ENCODE data around the gene FGF3. TPM values are rescaled to one million over a fixed set of nuclear protein-coding genes. Genes with fewer than 3 reads are reported as not detected.

FGF3 gene
- total RNA-seq, 2 experiments from 2014 or later = not detected

DNA sequence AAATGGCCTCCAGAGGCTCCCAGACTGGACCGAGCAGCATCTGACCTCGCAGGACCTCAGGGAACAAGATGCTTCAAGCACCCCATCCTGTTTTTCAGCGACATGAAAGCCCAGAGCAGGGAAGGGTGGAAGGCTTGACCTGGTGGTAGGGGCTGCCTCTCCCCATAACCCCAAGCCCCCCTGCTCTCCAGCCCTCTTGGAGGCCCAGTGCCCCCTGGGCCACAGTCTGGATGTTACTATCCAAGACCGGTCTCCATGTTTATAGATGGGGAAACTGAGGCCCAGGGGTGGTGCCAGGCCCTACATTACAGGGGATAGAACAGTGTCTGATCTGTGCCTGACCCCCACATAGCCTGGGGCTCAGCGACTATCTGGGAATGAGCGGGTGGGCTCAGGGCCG lies 7.0 kb downstream of the FGF3 start:
- H3K27ac ChIP-seq (ENCODE audit: low read depth in 1 of 2, low read length in 2 of 2) = no peak overlapping the region

DNA sequence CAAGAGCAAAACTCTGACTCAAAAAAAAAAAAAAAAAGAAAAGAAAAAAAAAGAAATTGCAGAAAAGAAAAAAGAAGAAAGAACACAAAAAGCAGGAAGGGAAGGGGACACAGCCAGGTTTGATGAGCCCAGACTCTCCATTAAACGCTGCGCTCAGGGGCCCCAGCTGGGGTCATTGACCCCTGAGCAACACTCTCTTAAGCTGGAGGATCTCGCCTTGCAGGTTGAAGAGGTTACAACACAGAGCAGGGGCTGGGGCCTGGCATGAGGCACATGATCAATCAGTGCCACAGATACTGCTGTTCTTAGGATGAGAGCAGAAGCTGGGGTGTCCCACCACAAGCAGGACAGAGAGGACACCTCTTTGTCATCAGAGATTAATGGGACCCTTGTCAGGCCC lies 7.8 kb downstream of the FGF3 start:
- H3K4me3 ChIP-seq (ENCODE audit: low read length) = no peak overlapping the region
- no peak overlapping the region for H3K4me3 Mint-ChIP-seq
- POLR2A ChIA-PET = no interaction called here
- H3K9me3 Mint-ChIP-seq = no peaks in the 10 kb centered on the region
- H3K36me3 ChIP-seq (ENCODE audit: insufficient read depth, low read length) = no peaks in the 10 kb centered on the region
- intact Hi-C loops (cut with DNase I, micrococcal nuclease) = no loop called here
- H3K36me3 Mint-ChIP-seq (ENCODE audit: low read depth) = no peaks in the 10 kb centered on the region
- no peak overlapping the region for H3K27ac Mint-ChIP-seq
- H3K4me1 Mint-ChIP-seq (ENCODE audit: low read depth) = no peaks in the 10 kb centered on the region
- peaks cover 3 to 35% of the 10 kb centered on the region in 2 experiments for H3K27me3 ChIP-seq (ENCODE audit: control insufficient read depth in 1 of 2, insufficient read depth in 2 of 2, low read length in 2 of 2)
- ATAC-seq (ENCODE audit: poor library complexity) (no peak), DNase-seq (no peak)
- no peaks in the 10 kb centered on the region for H3K9me3 ChIP-seq (ENCODE audit: control insufficient read depth in 1 of 2, insufficient read depth in 1 of 2, low read length in 2 of 2)
- no peak overlapping the region for H3K27ac ChIP-seq (ENCODE audit: low read depth in 1 of 2, low read length in 2 of 2)
- TF ChIP-seq, protein P1, sequence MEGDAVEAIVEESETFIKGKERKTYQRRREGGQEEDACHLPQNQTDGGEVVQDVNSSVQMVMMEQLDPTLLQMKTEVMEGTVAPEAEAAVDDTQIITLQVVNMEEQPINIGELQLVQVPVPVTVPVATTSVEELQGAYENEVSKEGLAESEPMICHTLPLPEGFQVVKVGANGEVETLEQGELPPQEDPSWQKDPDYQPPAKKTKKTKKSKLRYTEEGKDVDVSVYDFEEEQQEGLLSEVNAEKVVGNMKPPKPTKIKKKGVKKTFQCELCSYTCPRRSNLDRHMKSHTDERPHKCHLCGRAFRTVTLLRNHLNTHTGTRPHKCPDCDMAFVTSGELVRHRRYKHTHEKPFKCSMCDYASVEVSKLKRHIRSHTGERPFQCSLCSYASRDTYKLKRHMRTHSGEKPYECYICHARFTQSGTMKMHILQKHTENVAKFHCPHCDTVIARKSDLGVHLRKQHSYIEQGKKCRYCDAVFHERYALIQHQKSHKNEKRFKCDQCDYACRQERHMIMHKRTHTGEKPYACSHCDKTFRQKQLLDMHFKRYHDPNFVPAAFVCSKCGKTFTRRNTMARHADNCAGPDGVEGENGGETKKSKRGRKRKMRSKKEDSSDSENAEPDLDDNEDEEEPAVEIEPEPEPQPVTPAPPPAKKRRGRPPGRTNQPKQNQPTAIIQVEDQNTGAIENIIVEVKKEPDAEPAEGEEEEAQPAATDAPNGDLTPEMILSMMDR (IDR thresholded peaks at IDR 0.05) = no peak
- peaks cover 39% of the 10 kb centered on the region for H3K27me3 Mint-ChIP-seq
- no peaks in the 10 kb centered on the region for H3K4me1 ChIP-seq (ENCODE audit: insufficient read depth, low read length)
- CTCF ChIA-PET = no interaction called here

More for the DNA sequence above, 7.0 kb downstream of the FGF3 start:
- DNase-seq (no peak), ATAC-seq (ENCODE audit: poor library complexity) (no peak)
- Histone ChIP-seq H3K4me3 (ENCODE audit: low read length) (no peak overlapping the region), H3K27me3 (ENCODE audit: control insufficient read depth in 1 of 2, insufficient read depth in 2 of 2, low read length in 2 of 2) (peaks cover 6 to 40% of the 10 kb centered on the region in 2 experiments), H3K4me1 (ENCODE audit: insufficient read depth, low read length) (no peaks in the 10 kb centered on the region), H3K36me3 (ENCODE audit: insufficient read depth, low read length) (no peaks in the 10 kb centered on the region), H3K9me3 (ENCODE audit: control insufficient read depth in 1 of 2, insufficient read depth in 1 of 2, low read length in 2 of 2) (no peaks in the 10 kb centered on the region)
- Mint-ChIP-seq H3K9me3 (no peaks in the 10 kb centered on the region), H3K4me3 (no peak overlapping the region), H3K4me1 (ENCODE audit: low read depth) (no peaks in the 10 kb centered on the region), H3K27ac (no peak overlapping the region), H3K27me3 (peaks cover 36% of the 10 kb centered on the region), H3K36me3 (ENCODE audit: low read depth) (no peaks in the 10 kb centered on the region)
- CTCF ChIA-PET = no interaction called here
- POLR2A ChIA-PET = no interaction called here
- intact Hi-C loops (cut with DNase I, micrococcal nuclease) = no loop called here
- TF ChIP-seq, protein P1 (IDR thresholded peaks at IDR 0.05) = no peak

DNA sequence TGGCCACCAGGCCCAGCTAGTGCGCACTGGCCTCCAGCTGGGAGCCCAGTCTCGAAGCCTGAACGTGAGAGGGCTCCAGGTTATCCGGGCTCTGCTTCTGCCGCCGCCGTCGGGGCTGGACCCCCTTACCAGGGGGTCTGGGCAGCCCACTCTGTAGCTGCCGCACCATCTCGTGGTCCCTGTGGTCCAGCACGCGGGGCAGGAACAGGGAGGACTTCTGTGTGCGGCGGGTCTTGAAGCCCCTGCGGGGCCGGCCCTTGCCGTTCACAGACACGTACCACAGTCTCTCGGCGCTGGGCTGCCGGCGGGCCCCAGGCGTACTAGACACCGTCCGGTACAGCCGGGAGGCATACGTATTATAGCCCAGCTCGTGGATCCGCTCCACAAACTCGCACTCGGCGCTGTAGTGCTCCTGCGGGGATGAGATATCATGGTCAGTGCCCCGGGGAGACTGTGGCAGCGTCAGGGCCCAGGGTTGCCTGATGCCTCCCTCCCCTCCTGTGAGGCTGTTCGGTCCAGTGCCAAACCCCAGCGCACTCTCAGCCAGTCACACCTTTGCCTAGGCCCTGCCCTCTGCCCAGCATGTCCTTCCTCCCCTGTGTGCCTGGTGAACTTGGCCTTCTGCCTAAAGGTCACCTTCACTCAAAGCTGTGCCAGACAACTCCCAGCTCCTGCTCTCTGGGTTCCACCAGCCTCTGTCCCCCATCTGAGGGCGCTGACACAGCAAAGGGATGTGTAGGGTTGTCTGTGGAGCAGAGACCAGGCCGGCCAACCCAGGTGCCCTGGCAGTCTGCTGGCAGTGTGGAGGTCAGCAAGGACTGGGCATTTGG lies 8.7 kb downstream of the FGF3 start:
- no peaks in the 10 kb centered on the region for H3K36me3 ChIP-seq (ENCODE audit: insufficient read depth, low read length)
- no peaks in the 10 kb centered on the region for H3K36me3 Mint-ChIP-seq (ENCODE audit: low read depth)
- H3K27me3 ChIP-seq (ENCODE audit: control insufficient read depth in 1 of 2, insufficient read depth in 2 of 2, low read length in 2 of 2) = peaks cover 0 to 25% of the 10 kb centered on the region in 2 experiments
- no peaks in the 10 kb centered on the region for H3K9me3 ChIP-seq (ENCODE audit: control insufficient read depth in 1 of 2, insufficient read depth in 1 of 2, low read length in 2 of 2)
- no peak overlapping the region for H3K4me3 Mint-ChIP-seq
- H3K4me1 Mint-ChIP-seq (ENCODE audit: low read depth) = no peaks in the 10 kb centered on the region
- no peaks in the 10 kb centered on the region for H3K4me1 ChIP-seq (ENCODE audit: insufficient read depth, low read length)
- H3K27me3 Mint-ChIP-seq = peaks cover 35% of the 10 kb centered on the region
- no peaks in the 10 kb centered on the region for H3K9me3 Mint-ChIP-seq
- H3K27ac Mint-ChIP-seq = no peak overlapping the region
- no peak overlapping the region for H3K27ac ChIP-seq (ENCODE audit: low read depth in 1 of 2, low read length in 2 of 2)
- ChIA-PET POLR2A (no interaction called here), CTCF (no interaction called here)
- no peak for ATAC-seq (ENCODE audit: poor library complexity)
- TF ChIP-seq, protein P1 (IDR thresholded peaks at IDR 0.05) = no peak
- no peak overlapping the region for H3K4me3 ChIP-seq (ENCODE audit: low read length)
- intact Hi-C loops (cut with DNase I, micrococcal nuclease) = no loop called here
- no peak for DNase-seq

Measured in CD4-positive, alpha-beta T cell (primary cell).